SU-DHL-6 (cell line): Measurements from ENCODE around the gene POLN.

Experiments used
- H2AFZ ChIP-seq: fragments of 200-600 bp; sonication (generic); 2 replicates; pipeline ENCODE4 v1.6.1; 2014; ENCODE audit warnings: low read depth, mild to moderate bottlenecking, moderate library complexity, mixed read lengths, antibody characterized with exemption, low read length; ENCODE audit not compliant: severe bottlenecking
- H3F3A ChIP-seq: fragments of 200-600 bp; shearing (Covaris generic); 2 replicates; pipeline ENCODE4 v1.6.0; 2016; ENCODE audit warnings: antibody characterized with exemption, mild to moderate bottlenecking; ENCODE audit not compliant: insufficient read depth
- H3K27ac ChIP-seq: fragments of 200-600 bp; sonication (generic); 2 replicates; pipeline ENCODE4 v1.5.1; 2016; ENCODE audit warnings: low read depth, mild to moderate bottlenecking, low read length, moderate library complexity, mixed read lengths
- H3K27me3 ChIP-seq: fragments of 200-600 bp; sonication (generic), shearing (Covaris generic); 2 replicates; pipeline ENCODE4 v1.6.0; 2014; ENCODE audit warnings: mild to moderate bottlenecking, low read length
- H3K36me3 ChIP-seq: fragments of 200-600 bp; sonication (generic); 2 replicates; pipeline ENCODE4 v1.6.1; 2014; ENCODE audit warnings: mild to moderate bottlenecking, low read length, mixed read lengths
- H3K4me2 ChIP-seq: fragments of 300-600, 200-600 bp; shearing (Covaris generic), sonication (generic); 2 replicates; pipeline ENCODE4 v1.6.0; 2014; ENCODE audit warnings: low read length, low read depth, mild to moderate bottlenecking; ENCODE audit not compliant: poor library complexity, severe bottlenecking
- H3K4me3 ChIP-seq: fragments of 200-600 bp; sonication (generic); 2 replicates; pipeline ENCODE4 v1.5.1; 2014; ENCODE audit warnings: antibody characterized with exemption, low read length, mild to moderate bottlenecking, mixed read lengths; ENCODE audit not compliant: insufficient read depth, poor library complexity, severe bottlenecking
- H3K79me2 ChIP-seq: fragments of 200-600 bp; sonication (generic); 2 replicates; pipeline ENCODE4 v1.6.1; 2014; ENCODE audit warnings: mild to moderate bottlenecking, low read length, moderate library complexity; ENCODE audit not compliant: insufficient read depth
- H3K9ac ChIP-seq: fragments of 200-600 bp; sonication (generic); 2 replicates; pipeline ENCODE4 v1.7.0; 2014; ENCODE audit warnings: mild to moderate bottlenecking, low read length
- H3K9me2 ChIP-seq: fragments of 200-600 bp; sonication (generic); replicated peaks from 2 replicates; pipeline ENCODE4 v1.6.1; 2014; ENCODE audit warnings: low read length; ENCODE audit not compliant: insufficient read depth
- H3K9me3 ChIP-seq: fragments of 200-600 bp; sonication (generic); 2 replicates; pipeline ENCODE4 v1.6.1; 2014; ENCODE audit warnings: low read length, mixed read lengths; ENCODE audit not compliant: insufficient read depth
- H4K20me1 ChIP-seq: fragments of 200-600 bp; sonication (generic); 2 replicates; pipeline ENCODE4 v1.6.1; 2014; ENCODE audit warnings: low read depth, mild to moderate bottlenecking, antibody characterized with exemption, low read length, moderate library complexity, mixed read lengths
- CTCF ChIP-seq: fragments of 200-600 bp; sonication (generic); IDR thresholded peaks from one replicate; pipeline ENCODE4 v1.5.1; 2017; ENCODE audit warnings: antibody characterized with exemption, mild to moderate bottlenecking, low read length, moderate library complexity; ENCODE audit not compliant: insufficient read depth, poor library complexity, severe bottlenecking
- EZH2phosphoT487 ChIP-seq: fragments of 200-600 bp; sonication (generic), shearing (Covaris generic); conservative IDR thresholded peaks from 2 replicates; pipeline ENCODE4 v1.6.1; 2018; ENCODE audit warnings: mild to moderate bottlenecking, antibody characterized with exemption, low read length, moderate library complexity, mixed read lengths

The POLN gene

GRCh38 chr4:2063557-2064275 lies 178.2 kb downstream of the POLN start:
- H3K9me3 ChIP-seq: no peaks in the 10 kb centered on the region
- no peaks in the 10 kb centered on the region for H3K79me2 ChIP-seq
- no peaks in the 10 kb centered on the region for H3K27me3 ChIP-seq
- no peaks in the 10 kb centered on the region for H3F3A ChIP-seq
- no peak overlapping the region for H3K27ac ChIP-seq
- no peak overlapping the region for H3K4me3 ChIP-seq
- H3K4me2 ChIP-seq: no peak overlapping the region
- H3K36me3 ChIP-seq: no peaks in the 10 kb centered on the region
- no peak overlapping the region for H2AFZ ChIP-seq
- TF ChIP-seq CTCF (no peak), EZH2phosphoT487 (no peak)
- no peaks in the 10 kb centered on the region for H3K9me2 ChIP-seq
- H4K20me1 ChIP-seq: no peaks in the 10 kb centered on the region; the same call in 1 of the 2 replicates
- no peak overlapping the region for H3K9ac ChIP-seq

- no peak for TF ChIP-seq CTCF
- no peak for TF ChIP-seq EZH2phosphoT487
- Histone ChIP-seq H4K20me1 (no peaks in the 10 kb centered on the region), H3K4me3 (no peak overlapping the region), H3K9me3 (no peaks in the 10 kb centered on the region), H3K9me2 (no peaks in the 10 kb centered on the region), H2AFZ (no peak overlapping the region), H3K27ac (no peak overlapping the region), H3F3A (no peaks in the 10 kb centered on the region), H3K36me3 (no peaks in the 10 kb centered on the region), H3K79me2 (no peaks in the 10 kb centered on the region), H3K4me2 (no peak overlapping the region), H3K9ac (no peak overlapping the region), H3K27me3 (no peaks in the 10 kb centered on the region)
Observed at GRCh38 chr4:2062808-2063524, 179.0 kb downstream of the POLN start.

GRCh38 chr4:2062168-2062807 lies 179.6 kb downstream of the POLN start:
- H3K79me2 ChIP-seq: no peaks in the 10 kb centered on the region
- no peaks in the 10 kb centered on the region for H3K27me3 ChIP-seq
- H3K9me2 ChIP-seq: no peaks in the 10 kb centered on the region
- H4K20me1 ChIP-seq: no peaks in the 10 kb centered on the region
- H3K9ac ChIP-seq: no peak overlapping the region
- H3K9me3 ChIP-seq: no peaks in the 10 kb centered on the region
- no peak overlapping the region for H3K27ac ChIP-seq
- no peak overlapping the region for H3K4me3 ChIP-seq
- H2AFZ ChIP-seq: no peak overlapping the region
- TF ChIP-seq EZH2phosphoT487: no peak
- no peaks in the 10 kb centered on the region for H3F3A ChIP-seq
- H3K4me2 ChIP-seq: no peak overlapping the region
- H3K36me3 ChIP-seq: no peaks in the 10 kb centered on the region
